ENCODE data around the gene ADAP2.

- no peak for TF ChIP-seq CTCF (conservative IDR thresholded peaks at IDR 0.05 in 1 of 2, IDR thresholded peaks at IDR 0.05 in 1 of 2; ENCODE audit: extremely low read depth in 1 of 2, insufficient read depth in 1 of 2, low read depth in 1 of 2, low read length in 2 of 2)
- TF ChIP-seq EZH2 (IDR thresholded peaks at IDR 0.05; ENCODE audit: borderline replicate concordance, low read length), result no peak
These were observed 68.7 kb downstream of the ADAP2 start for GRCh38 chr17:30990458-30990857.

All from mammary epithelial cell (primary cell).